HK-2 (cell line): ENCODE results near the gene BMPR1A.
"Not testable (repeated sequence)": the region's sequence is repeated elsewhere in the genome, so short reads cannot be mapped to it uniquely, and the experiment has no call there.

Experiments
- DNase-seq: peaks from one replicate; pipeline ENCODE4 v3.0.0-alpha.2; 2018; ENCODE audit not compliant: unreplicated experiment

Gene BMPR1A

GRCh38 chr10:86880971-86881370 is 124.6 kb downstream of the BMPR1A start:
- no peak for DNase-seq

GRCh38 chr10:86888585-86889381 is 132.4 kb downstream of the BMPR1A start:
- no peak for DNase-seq

GRCh38 chr10:86889997-86890396 is 133.6 kb downstream of the BMPR1A start:
- DNase-seq: no peak

- DNase-seq: no peak
Observed at GRCh38 chr10:86898511-86898910, 142.1 kb downstream of the BMPR1A start.

- DNase-seq: no peak
Observed at GRCh38 chr10:86899132-86899531, 142.7 kb downstream of the BMPR1A start.

GRCh38 chr10:86899670-86900276 is 143.4 kb downstream of the BMPR1A start:
- peak; percentile 30 for DNase-seq

GRCh38 chr10:86900955-86901354 is 144.5 kb downstream of the BMPR1A start:
- no peak for DNase-seq

- DNase-seq: no peak
Observed at GRCh38 chr10:86904600-86904999, 148.2 kb downstream of the BMPR1A start.

- DNase-seq: no peak
Observed at GRCh38 chr10:86905429-86905828, 149.0 kb downstream of the BMPR1A start.

GRCh38 chr10:86914734-86915133 is 158.3 kb downstream of the BMPR1A start:
- DNase-seq: no peak

- no peak for DNase-seq
Observed at GRCh38 chr10:86918022-86918471, 161.6 kb downstream of the BMPR1A start.

GRCh38 chr10:86922553-86922961 is 166.1 kb downstream of the BMPR1A start:
- no peak for DNase-seq

GRCh38 chr10:86929468-86930380 is 173.3 kb downstream of the BMPR1A start:
- DNase-seq: no peak

- no peak for DNase-seq
Observed at GRCh38 chr10:86931872-86932271, 175.5 kb downstream of the BMPR1A start.

GRCh38 chr10:86932674-86933073 is 176.3 kb downstream of the BMPR1A start:
- DNase-seq: no peak

- not testable (repeated sequence) for DNase-seq
Observed at GRCh38 chr10:86934162-86934711, 177.8 kb downstream of the BMPR1A start.

- no peak for DNase-seq
Observed at GRCh38 chr10:86936661-86937501, 180.5 kb downstream of the BMPR1A start.

- DNase-seq: no peak
Observed at GRCh38 chr10:86937502-86938154, 181.2 kb downstream of the BMPR1A start.

GRCh38 chr10:86938260-86938659 is 181.8 kb downstream of the BMPR1A start:
- no peak for DNase-seq

- DNase-seq: not testable (repeated sequence)
Observed at GRCh38 chr10:86940076-86940475, 183.7 kb downstream of the BMPR1A start.
